G401.6 (cell line): ENCODE results near the gene ARL6IP4.
"Not testable (repeated sequence)": the region's sequence is repeated elsewhere in the genome, so short reads cannot be mapped to it uniquely, and the experiment has no call there.

Experiments used
- FAIRE-seq: peaks from 2 replicates; lab custom pipeline; 2012; peaks lifted over from hg19 to GRCh38; lab: Jason Lieb, UNC

ARL6IP4 gene

DNA sequence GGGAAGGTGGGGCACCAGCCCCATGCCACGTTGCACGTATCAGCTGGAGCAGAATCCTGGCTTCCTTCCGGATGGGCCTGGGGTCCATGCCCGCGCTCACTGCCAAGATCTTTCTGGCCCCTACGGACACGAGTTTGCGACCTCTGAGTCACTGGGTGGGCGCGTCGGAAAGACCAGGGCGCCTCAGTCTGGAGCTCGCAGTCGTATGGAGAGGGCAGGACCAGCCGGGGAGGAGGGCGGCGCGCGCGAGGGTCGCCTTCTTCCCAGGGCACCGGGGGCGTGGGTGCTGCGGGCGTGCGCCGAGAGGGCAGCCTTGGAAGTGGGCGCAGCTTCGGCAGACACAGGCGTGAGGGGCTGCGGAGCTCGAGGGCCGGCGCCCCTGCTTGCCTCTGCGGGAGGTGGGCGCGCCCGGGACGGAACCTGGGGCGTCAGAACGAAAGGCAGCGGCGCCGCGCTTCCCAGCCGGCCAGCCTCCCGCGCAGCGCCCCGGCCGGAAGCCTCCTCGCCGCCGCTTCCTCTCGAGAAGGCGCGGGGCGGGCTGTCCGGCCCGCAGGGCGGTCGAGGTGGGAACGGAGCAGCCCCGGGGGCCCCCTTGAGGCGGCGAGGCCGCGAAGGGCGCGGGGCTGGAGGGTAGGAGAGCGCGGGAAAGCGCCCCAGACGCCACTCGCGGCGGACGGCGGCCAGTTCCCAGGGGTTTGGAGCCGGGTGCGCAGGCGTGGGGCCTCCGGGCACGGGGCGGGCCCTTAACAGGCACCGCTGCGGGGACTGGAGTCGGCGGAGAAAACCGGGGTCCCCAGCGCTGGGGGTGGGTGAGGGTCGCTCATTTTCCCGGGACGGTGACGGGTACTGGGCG lies at the start of gene ARL6IP4:
ARL6IP4 (plus strand) TSS at position 499 of the 853 bp plus-strand sequence. CDS start 459 bp downstream, outside the sequence.
- no peak for FAIRE-seq

GRCh38 chr12:122932207-122932606 lies 48.3 kb upstream of the ARL6IP4 start:
- FAIRE-seq = no peak

DNA sequence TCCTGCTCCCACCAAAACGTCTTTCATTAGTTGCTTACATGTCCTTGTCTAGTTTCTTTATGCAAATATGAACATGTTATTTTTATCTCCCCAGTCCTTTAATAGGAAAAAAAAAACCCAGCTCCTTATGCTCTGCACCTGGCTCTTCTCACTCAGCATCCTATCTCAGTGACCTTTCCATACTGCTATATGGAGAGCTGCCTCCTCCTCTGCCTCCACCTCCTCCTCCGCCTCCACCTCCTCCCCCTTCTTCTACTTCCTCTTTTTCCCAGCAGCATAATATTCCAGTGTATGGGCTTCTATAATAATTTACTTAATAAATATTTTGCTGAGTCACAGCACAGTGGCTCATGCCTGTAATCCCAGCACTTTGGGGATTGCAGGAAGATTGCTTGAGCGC lies 45.8 kb upstream of the ARL6IP4 start:
- no peak for FAIRE-seq

DNA sequence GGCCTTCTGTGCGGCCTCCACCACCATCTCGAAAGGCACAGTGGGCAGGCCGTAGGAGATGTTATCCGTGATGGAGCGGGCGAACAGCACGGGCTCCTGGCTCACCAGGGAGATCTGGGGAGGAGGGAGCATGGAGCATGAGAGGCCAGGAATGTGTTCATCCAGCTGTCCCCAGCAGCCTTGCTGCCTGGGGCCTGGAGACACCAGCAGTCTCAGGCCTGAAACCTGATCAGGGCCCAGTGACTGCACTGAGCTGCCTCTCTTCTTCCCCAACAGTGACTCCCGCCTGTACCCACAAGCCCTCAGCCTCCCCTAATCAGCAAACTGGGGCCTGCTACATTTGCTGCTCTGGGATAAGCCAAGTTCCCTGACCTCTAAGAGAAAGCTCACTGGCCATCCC lies 45.2 kb upstream of the ARL6IP4 start:
- no peak for FAIRE-seq

- FAIRE-seq = no peak
These were observed 42.8 kb upstream of the ARL6IP4 start for GRCh38 chr12:122937622-122938091.

DNA sequence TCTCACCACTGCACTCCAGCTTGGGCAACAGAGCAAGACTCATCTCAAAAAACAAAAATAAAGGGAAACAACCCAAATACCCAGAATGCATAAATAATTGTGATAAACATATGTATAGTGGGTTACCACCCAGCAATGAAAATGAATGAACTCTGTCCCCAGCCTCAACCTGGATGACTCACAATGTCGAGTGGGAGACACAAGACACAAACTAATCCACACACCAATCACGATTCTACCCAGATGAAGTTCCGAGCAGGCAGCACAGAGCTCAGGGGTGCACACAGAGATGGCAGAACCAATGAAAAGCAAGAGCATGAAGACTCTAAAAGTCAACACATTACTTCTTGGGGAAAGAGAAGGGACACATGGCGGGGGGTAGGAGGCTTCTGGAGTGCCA lies 41.4 kb upstream of the ARL6IP4 start:
- no peak for FAIRE-seq

GRCh38 chr12:122941351-122941750 lies 39.1 kb upstream of the ARL6IP4 start:
- FAIRE-seq = not testable (repeated sequence)

DNA sequence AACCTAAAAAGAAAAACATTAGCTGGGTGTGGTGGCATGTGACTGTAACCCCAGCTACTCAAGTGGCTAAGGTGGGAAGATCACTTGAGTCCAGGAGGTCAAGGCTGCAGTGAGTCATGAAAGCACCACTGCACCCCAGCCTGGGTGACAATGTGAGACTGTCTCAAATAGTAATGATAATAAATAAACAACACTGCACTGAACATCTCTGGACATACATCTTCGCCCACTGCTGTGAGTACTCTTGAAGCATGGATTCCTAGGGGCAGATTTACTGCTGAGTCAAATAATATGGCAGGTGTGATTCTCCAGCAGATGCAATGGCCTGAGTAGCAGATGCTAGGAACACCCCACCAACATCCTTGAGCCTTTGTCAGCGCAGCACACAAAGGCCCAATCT lies 37.8 kb upstream of the ARL6IP4 start:
- no peak for FAIRE-seq

DNA sequence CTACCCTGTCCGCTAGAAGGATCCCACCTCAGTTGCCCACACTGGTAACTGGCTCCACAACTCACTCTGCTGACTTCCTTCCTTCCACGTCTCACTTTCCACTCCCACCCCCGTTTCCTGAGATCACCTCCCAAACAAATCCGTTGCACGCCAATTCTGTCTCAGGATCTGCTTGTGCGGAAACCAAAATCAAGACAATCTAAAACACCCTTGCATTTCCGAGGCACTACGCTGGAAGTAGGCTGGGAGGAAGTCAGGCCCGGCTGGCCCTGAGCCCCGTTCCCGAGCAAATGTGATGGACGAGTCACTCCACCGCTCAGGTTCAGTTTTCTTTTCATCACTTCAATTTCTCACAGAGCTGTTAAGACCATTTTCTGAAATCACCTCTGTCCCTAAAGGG lies 37.3 kb upstream of the ARL6IP4 start:
- no peak for FAIRE-seq

DNA sequence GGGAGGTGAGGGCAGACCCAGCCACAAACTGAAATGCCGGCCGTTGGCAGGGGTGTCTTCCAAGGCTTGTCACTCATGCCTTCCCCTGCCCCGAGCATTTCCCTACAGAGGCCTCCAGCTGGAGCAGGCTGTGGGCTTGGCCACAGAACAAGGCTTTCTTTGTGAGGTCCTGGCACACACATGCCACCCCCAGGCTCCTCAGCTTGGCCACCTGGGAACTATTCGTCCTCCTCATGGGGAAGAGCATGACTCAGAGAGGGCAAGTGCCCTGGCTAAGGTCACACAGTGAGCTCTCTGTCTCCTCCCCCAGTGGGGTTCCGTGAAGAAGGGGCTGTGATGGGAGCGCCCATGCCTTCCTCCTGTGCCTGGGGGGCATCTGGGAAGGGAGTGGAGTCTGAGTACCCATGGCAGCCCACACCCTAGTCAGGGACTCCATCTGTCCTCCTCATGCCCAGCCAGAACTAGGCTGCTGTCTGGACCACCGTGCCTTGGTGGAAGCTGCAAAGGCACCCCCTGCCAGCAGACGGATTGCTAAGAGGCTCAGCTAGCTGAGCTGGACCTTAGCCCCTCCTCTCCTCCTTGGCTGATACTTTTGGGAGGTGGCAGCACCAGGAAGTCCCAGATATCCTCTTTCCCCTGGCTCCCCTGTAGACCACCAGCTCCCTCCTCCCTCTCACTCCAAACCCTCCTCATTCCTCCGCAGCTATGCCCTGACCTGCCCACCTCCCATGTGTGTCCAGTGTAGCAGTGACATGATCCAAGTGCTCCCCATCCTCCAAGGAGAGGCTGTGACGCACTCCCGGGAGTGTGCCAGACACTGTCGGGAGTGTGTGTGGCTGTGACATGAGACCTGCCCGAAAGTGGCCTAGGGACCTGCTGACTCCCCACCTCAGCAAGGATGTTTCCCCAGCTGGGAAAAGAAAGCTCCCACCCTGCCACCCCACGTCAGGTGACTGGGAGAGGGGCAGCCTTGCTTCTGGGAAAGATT lies 35.6 kb upstream of the ARL6IP4 start:
- no peak for FAIRE-seq

DNA sequence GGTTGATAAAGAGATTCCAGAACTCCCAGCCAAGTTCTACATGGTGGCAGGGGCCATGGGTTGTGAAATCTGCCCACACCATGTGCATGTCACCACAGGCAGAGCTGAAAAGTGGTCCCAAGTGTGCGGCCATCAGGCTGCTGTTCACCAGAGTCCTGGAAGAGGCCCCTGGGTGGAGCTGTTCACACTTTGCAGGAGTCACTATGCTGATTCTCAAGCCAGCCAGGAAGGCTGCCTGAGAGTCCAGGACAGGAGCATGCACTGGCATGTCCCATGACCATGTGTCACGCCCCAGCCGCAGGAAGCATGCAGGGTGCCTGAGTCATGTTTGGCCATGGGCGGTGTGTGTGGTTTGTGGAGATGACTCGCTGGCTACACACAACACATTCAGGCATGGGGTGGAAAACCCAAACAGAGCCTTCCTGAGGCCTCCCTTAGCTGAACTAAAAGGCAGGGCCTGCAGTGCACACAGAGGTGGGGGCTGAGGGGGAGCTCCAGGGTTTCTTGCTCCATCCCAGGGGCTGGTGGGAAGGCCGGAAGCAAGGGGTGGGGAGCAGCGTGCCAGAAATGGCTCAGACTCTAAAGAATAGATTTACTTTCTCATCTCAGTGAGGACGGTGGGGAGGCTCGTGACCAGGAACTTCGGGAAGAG lies 33.7 kb upstream of the ARL6IP4 start:
- FAIRE-seq = peak; percentile 87

- FAIRE-seq = no peak
These were observed 33.1 kb upstream of the ARL6IP4 start for GRCh38 chr12:122947352-122947792.

DNA sequence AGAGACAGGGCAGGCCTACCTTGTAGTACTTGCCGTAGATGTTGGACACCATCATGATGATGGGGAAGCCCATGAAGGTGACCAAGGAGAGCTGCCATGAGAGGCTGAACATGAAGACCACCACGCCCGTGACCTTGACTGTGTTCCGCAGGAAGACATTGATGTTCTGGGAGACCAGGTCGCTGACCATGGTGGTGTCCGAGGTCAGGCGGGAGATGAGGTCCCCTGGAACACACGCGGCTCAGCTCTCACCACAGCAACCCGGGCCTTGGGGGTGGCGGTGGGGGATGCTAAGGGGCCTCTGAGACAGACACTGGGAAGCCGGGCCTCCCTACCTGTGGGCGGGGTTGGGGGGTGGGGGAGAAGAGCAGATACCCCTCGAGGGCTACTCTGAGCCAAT lies 31.9 kb upstream of the ARL6IP4 start:
- FAIRE-seq = no peak

GRCh38 chr12:122949405-122949804 lies 31.1 kb upstream of the ARL6IP4 start:
- FAIRE-seq = no peak

DNA sequence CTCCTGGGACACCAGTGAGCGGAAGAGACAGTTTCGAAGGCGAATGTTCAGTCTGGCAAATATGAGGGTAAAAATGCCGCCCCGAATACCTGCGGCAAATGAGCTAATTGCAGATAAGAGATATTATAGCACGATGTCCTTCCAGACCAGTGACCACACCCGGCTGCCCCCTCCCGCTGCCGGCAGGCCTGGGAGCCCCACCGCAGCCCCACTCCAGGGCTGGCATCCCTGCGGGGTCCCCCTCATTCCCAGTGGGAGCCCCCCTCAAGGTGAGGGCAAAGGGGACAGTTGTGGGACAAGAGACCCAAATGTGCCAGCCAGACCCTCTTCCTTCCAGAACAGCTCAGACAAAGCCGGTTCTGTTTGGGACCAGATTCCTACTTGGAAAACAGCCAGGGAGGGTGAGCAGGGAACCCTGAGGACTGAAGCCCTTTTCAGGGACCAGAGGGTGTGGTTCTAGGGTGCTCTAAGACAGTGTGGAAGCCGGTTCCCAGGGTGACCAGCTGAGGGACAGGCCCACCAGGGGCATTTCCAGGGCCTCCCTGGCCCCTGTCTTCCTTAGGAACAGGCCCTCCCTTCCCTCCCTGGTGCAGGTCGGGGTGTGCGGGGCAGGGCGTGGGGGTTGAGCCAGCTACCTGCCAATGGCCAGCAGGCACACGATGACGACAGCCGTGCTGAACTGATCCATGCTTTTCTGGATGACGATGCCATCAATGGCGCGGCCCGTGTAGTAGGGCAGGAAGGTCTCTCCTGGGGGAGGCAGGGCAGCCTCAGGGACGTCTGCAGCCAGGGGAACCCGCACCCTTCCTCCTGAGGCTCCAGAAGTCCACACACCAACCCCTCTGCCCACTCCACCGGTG lies 30.4 kb upstream of the ARL6IP4 start:
- no peak for FAIRE-seq

DNA sequence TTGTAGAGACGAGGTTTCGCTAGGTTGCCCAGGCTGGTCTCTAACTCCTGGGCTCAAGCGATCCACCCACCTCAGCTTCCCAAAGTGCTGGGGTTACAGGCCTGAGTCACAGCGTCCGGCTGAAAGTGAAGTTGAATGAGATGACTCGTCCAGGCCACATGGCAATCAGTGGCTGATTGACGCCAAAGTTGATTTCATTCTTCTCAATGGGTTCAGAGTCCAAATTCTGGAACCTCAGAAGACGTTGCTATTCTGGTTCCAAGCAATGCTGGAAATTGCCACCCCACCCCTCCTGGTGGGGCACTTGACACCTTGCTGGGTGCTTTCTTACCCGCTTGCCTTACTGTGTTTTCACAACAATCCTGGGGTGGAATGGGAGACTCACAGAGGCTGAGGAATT lies 29.1 kb upstream of the ARL6IP4 start:
- no peak for FAIRE-seq

DNA sequence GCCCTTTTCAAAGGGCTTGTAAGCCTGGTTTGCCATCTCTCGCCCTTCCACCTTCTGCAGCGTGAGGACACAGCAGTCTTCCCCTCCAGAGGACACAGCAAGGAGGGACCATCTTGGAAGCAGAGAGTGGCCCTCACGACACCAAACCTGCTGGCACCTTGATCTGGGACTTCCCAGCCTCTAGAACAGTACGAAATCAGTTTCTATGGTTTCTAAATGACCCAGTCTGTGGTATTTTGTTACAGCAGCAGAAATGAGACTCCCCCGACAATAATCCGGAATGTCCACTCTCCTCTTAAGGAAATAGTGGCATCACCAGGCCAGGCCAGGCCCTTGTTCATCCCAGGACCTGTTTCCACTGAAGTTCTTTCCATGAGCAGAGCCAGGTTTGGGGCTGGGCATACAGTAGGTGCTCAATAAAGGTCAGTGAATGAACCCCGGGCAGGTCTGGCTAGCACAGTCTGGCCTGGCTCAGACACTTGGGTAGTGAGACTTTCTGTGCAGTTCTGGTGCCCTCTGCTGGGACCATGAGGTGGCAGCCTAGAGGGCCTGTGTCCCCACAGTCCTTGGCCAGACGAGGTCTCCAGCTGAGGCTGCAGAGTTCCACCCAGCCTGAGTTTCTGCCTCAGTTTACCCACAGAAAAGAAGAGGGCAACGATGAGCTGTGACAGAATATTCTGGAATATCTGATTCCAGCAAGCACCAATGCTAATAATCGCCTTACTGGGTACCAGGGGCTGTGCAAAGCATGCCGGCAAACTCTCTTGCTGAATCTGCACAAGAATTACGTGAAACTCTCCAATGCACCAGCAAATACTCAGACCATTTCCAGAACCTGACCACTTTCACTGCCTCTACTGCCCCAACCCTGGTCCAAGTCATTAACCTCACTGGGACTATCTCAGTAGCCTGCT lies 28.2 kb upstream of the ARL6IP4 start:
- no peak for FAIRE-seq

GRCh38 chr12:122955156-122955555 lies 25.3 kb upstream of the ARL6IP4 start:
- FAIRE-seq = no peak

DNA sequence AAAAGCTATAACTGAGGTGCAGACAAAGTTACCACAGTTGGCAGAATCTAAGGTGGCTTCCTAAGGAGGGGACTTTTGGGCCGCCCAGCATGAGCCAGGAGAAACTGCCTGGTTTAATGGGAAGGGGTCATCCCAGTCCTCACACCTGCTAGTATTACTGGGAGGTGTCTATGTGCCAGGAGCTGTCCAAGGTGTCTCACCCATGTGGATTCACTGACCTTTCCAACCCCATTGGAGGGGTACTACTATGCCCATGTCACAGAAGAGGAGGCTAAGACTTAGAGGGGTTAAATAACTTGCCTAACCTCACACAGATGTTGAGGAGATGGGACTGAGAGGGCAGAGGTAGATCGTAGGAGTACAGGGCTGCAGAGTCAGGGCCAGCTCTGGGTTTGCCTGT lies 24.4 kb upstream of the ARL6IP4 start:
- no peak for FAIRE-seq

DNA sequence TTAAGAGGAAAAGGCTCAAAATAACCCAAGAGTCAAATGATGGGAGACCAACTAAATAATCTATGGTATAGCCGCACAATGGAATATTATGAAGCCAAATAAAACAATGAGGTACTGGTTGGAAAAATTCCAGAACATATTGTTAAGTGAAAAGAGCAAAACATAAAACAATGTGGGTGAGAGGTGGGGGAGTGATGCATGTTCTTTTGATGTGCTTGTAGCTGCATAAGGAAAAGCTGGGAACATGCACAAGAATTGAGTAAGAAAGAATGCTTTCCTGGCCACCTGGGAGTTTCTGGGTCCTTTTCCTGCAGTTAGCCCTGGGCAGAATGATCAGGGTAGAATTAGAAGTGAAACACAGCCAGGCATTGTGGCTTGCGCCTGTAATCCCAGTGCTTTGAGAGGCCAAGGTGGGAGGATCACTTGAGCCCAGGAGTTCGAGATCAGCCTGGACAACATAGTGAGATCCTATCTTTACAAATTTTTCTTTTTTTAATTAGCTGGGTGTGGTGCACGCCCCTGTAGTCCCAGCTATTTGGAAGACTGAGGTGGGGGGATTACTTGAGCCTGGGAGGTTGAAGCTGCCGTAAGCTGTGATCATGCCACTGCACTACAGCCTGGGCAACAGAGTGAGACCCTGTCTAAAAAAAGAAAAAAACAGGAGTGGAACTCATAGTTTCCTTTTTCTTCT lies 22.1 kb upstream of the ARL6IP4 start:
- no peak for FAIRE-seq
